GM19043 (cell line): ENCODE results near the gene CCR7.
"Not testable (repeated sequence)": the region's sequence is repeated elsewhere in the genome, so short reads cannot be mapped to it uniquely, and the experiment has no call there.

Source experiments
- ATAC-seq: cut with Tn5 transposase; IDR thresholded peaks from one replicate; pipeline ENCODE4 v1.9.1; 2021; ENCODE audit warnings: low read depth; ENCODE audit not compliant: unreplicated experiment

CCR7 gene

GRCh38 chr17:40552806-40553693 is 12.2 kb downstream of the CCR7 start:
- no peak for ATAC-seq

- no peak for ATAC-seq
These were observed 13.1 kb downstream of the CCR7 start for GRCh38 chr17:40551879-40552768.

- no peak for ATAC-seq
These were observed 14.0 kb downstream of the CCR7 start for GRCh38 chr17:40551091-40551878.

GRCh38 chr17:40550608-40551007 is 14.7 kb downstream of the CCR7 start:
- no peak for ATAC-seq

- no peak for ATAC-seq
These were observed 16.1 kb downstream of the CCR7 start for GRCh38 chr17:40548982-40549685.

- no peak for ATAC-seq
These were observed 16.7 kb downstream of the CCR7 start for GRCh38 chr17:40548491-40548981.

- ATAC-seq: no peak
These were observed 17.3 kb downstream of the CCR7 start for GRCh38 chr17:40547785-40548478.

GRCh38 chr17:40547079-40547784 is 18.0 kb downstream of the CCR7 start:
- no peak for ATAC-seq

- ATAC-seq: not testable (repeated sequence)
These were observed 18.8 kb downstream of the CCR7 start for GRCh38 chr17:40546497-40546896.

GRCh38 chr17:40545660-40546059 is 19.6 kb downstream of the CCR7 start:
- ATAC-seq: no peak

GRCh38 chr17:40542558-40543411 is 22.5 kb downstream of the CCR7 start:
- no peak for ATAC-seq

- ATAC-seq: no peak
These were observed 23.3 kb downstream of the CCR7 start for GRCh38 chr17:40541873-40542557.

GRCh38 chr17:40541060-40541872 is 24.0 kb downstream of the CCR7 start:
- no peak for ATAC-seq

- ATAC-seq: no peak
These were observed 24.8 kb downstream of the CCR7 start for GRCh38 chr17:40540448-40540847.

- ATAC-seq: no peak
These were observed 25.4 kb downstream of the CCR7 start for GRCh38 chr17:40539711-40540411.
